Ovary (tissue), 9 donors: Measurements from ENCODE around the gene PARP16. TPM values are rescaled to one million over a fixed set of nuclear protein-coding genes. Genes with fewer than 3 reads are reported as not detected.

Experiments used
- DNase-seq, 5 donors: peaks; one replicate each; pipeline ENCODE4 v3.0.0-alpha.2; 2019 to 2020
- H3K27ac ChIP-seq, 2 donors: fragments of 200-600 bp; one replicate each; pipeline versions ENCODE4 v1.5.1 to v1.8.0; 2019 to 2022
- H3K27me3 ChIP-seq: fragments of 200-600 bp; one replicate; pipeline ENCODE4 v1.8.0; 2022
- H3K36me3 ChIP-seq: fragments of 200-600 bp; sonication (generic); one replicate; pipeline ENCODE4 v1.5.1; 2019
- H3K4me1 ChIP-seq: one replicate; pipeline ENCODE4 v1.8.1; 2013; ENCODE audit warnings: mild to moderate bottlenecking, moderate library complexity; ENCODE audit not compliant: insufficient read depth
- H3K4me3 ChIP-seq: fragments of 200-600 bp; sonication (generic); one replicate; pipeline ENCODE4 v1.5.1; 2017
- H3K9me3 ChIP-seq, 2 donors: fragments of 200-600 bp in 1 of 2; sonication (generic) in 1 of 2; one replicate each; pipeline versions ENCODE4 v1.5.1 to v1.8.1; 2013 to 2019; ENCODE audit warnings: mild to moderate bottlenecking in 1 of 2, moderate library complexity in 1 of 2
- EP300 ChIP-seq: sonication (generic); formaldehyde crosslinking; IDR thresholded peaks from one replicate; pipeline ENCODE4 v1.6.1; 2017; ENCODE audit warnings: antibody characterized with exemption
- POLR2A ChIP-seq: fragments of 450-650 bp; IDR thresholded peaks from one replicate; pipeline ENCODE4 v1.6.1; 2017; ENCODE audit warnings: antibody characterized with exemption, mild to moderate bottlenecking, moderate library complexity
- WGBS, 3 donors: extraction: QIAGEN DNeasy Blood & Tissue Kit in 1 of 3; methylation state at CpG; one replicate each; pipeline versions ENCODE4 v1.1.5 to v1.1.7; 2013 to 2017; 5-methylcytosine and 5-hydroxymethylcytosine counted together
- intact Hi-C, 4 donors: fragments of 100-400 bp; cut with DNase I; formaldehyde crosslinking; loops; one replicate each; pipeline versions ENCODE4 v1.11.0 to v1.15.1; 2022 to 2023
- polyA plus RNA-seq, 2 donors: library from polyadenylated mRNA; stranded (reverse); fragments of 200-250 nt in 1 of 2; fragments of 350-450 nt in 1 of 2; fragmentation: Illumina TruSeq in 1 of 2; extraction: RNeasy Lipid Tissue Mini Kit (QIAGEN cat#74804) in 1 of 2; gene quantifications; one replicate each; pipeline ENCODE4 v1.2.3, GENCODE V29; 2013 to 2014
- total RNA-seq, 7 donors: library from RNA; depleted of rRNA in 2 of 7; stranded (reverse); fragments of >200 nt in 2 of 7; fragmentation: NEBNext Ultra II Directional in 3 of 7; extraction: Animal tissue kit (Norgen Biotek cat#: 25700) in 3 of 7; gene quantifications; one replicate each; pipeline versions ENCODE4 v1.1.0 to v1.2.4, GENCODE V29; 2016 to 2023
- TF ChIP-seq, protein P1 (sequence below), 3 donors: fragments of 450-650 bp in 2 of 3; fragments of 200-600 bp in 1 of 3; IDR thresholded peaks; one replicate each; pipeline versions ENCODE4 v1.5.1 to v1.8.0; 2016 to 2022; ENCODE audit warnings: antibody characterized with exemption in 3 of 3, mild to moderate bottlenecking in 1 of 3
- donor health status: DM: no; HTN: no; CAD: no; lungs with moderate emphysema.
- donor health status: DM: no; HTN: no; CAD: no.
- donor health status: Bipolar disorder and iron deficiency.
- donor health status: DM: yes; HTN: yes; CAD: no.
- donor health status: DM: no; HTN: no; CAD: no.
- donor health status: DM: yes; HTN: yes; CAD: no.

PARP16 gene
- total and polyA plus RNA-seq, 9 donors = 8.8 to 20.2 (median 13.4) TPM

DNA sequence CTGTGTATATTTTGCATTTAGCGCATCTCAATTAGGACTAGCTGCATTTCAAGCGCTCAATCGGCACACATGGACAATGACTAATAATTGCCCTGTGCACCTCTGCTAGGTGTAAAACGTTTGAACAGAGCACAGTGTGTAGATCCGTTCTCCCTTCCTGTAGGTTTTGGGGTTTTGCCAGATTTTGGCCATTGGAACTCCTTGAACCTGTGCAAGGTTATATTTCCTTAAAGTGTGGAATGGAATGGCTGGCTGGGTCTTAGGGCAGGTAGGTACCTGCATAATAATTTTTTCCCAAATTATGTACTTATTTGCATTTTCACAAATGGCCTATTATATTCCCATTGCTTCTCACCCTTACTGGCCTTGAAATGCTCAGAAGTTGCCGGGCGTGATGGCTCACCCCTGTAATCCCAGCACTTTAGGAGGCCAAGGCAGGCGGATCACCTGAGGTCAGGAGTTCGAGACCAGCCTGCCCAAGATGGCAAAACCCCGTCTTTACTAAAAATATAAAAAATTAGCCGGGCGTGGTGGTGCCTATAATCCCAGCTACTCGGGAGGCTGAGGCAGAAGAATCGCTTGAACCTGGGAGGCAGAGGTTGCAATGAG, 18.6 kb upstream of the PARP16 start:
- Histone ChIP-seq H3K4me1 (peaks cover 1% of the 10 kb centered on the region), H3K4me3 (peak overlapping the region; percentile 19), H3K27me3 (no peaks in the 10 kb centered on the region), H3K27ac (peak overlapping the region; percentile 33 to 84), H3K9me3 (no peaks in the 10 kb centered on the region), H3K36me3 (no peaks in the 10 kb centered on the region)
- 45 to 58% (median 52%) methylated on average over 14 of the region's 14 CpGs for WGBS, 3 donors
- intact Hi-C loops = no loop called here
- no peak for TF ChIP-seq POLR2A
- DNase-seq = peak in 1 of 5 donors; percentile 43

GRCh38 chr15:65304381-65305149, 17.9 kb upstream of the PARP16 start, which contains the start of gene RNU5B-1:
Gene RNU5B-1 (plus strand): TSS chr15:65304677.
- Histone ChIP-seq H3K27me3 (no peaks in the 10 kb centered on the region), H3K4me3 (peak within 1 kb of the TSS; percentile 48), H3K27ac (peak within 1 kb of the TSS; percentile 33 to 84), H3K4me1 (peaks cover 1% of the 10 kb centered on the region), H3K36me3 (no peaks in the 10 kb centered on the region), H3K9me3 (no peaks in the 10 kb centered on the region)
- WGBS, 3 donors = 0 to 1% (median 1%) methylated on average over 24 of the region's 24 CpGs
- no peak for TF ChIP-seq EP300
- TF ChIP-seq POLR2A = peak; percentile 91
- TF ChIP-seq, protein P1, sequence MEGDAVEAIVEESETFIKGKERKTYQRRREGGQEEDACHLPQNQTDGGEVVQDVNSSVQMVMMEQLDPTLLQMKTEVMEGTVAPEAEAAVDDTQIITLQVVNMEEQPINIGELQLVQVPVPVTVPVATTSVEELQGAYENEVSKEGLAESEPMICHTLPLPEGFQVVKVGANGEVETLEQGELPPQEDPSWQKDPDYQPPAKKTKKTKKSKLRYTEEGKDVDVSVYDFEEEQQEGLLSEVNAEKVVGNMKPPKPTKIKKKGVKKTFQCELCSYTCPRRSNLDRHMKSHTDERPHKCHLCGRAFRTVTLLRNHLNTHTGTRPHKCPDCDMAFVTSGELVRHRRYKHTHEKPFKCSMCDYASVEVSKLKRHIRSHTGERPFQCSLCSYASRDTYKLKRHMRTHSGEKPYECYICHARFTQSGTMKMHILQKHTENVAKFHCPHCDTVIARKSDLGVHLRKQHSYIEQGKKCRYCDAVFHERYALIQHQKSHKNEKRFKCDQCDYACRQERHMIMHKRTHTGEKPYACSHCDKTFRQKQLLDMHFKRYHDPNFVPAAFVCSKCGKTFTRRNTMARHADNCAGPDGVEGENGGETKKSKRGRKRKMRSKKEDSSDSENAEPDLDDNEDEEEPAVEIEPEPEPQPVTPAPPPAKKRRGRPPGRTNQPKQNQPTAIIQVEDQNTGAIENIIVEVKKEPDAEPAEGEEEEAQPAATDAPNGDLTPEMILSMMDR (IDR thresholded peaks at IDR 0.05) = peak; percentile 87 to 93 (median 87)
- peak; percentile 74 to 84 (median 76) for DNase-seq
- intact Hi-C loops = no loop called here

GRCh38 chr15:65303687-65304380, 17.2 kb upstream of the PARP16 start:
- TF ChIP-seq, protein P1 (IDR thresholded peaks at IDR 0.05) = no peak
- TF ChIP-seq POLR2A (no peak), EP300 (no peak)

GRCh38 chr15:65302061-65302460, 15.4 kb upstream of the PARP16 start:
- 70 to 79% (median 73%) methylated on average over 23 to 24 of the region's 24 CpGs for WGBS, 3 donors
- Histone ChIP-seq H3K27me3 (no peaks in the 10 kb centered on the region), H3K9me3 (no peaks in the 10 kb centered on the region), H3K27ac (no peak overlapping the region), H3K4me1 (peaks cover 1% of the 10 kb centered on the region), H3K4me3 (no peak overlapping the region), H3K36me3 (no peaks in the 10 kb centered on the region)
- no peak for TF ChIP-seq EP300
- TF ChIP-seq, protein P1 (IDR thresholded peaks at IDR 0.05) = no peak
- TF ChIP-seq POLR2A = no peak
- DNase-seq = peak in 4 of 5 donors; percentile 38 to 53 (median 49)
- intact Hi-C loops = no loop called here

More at GRCh38 chr15:65303687-65304380, 17.2 kb upstream of the PARP16 start:
- WGBS, 3 donors = 0 to 1% (median 0%) methylated on average over 24 of the region's 24 CpGs
- no peaks in the 10 kb centered on the region for H3K9me3 ChIP-seq
- H3K36me3 ChIP-seq = no peaks in the 10 kb centered on the region
- H3K4me1 ChIP-seq = peaks cover 1% of the 10 kb centered on the region
- no peaks in the 10 kb centered on the region for H3K27me3 ChIP-seq
- peak in 4 of 5 donors; percentile 44 to 55 (median 50) for DNase-seq
- intact Hi-C loops = no loop called here
- peak overlapping the region; percentile 48 for H3K4me3 ChIP-seq
- peak overlapping the region; percentile 31 to 84 for H3K27ac ChIP-seq
